GM21576 (cell line): ENCODE data around the gene TRMT61A.
"Not testable (repeated sequence)": the region's sequence is repeated elsewhere in the genome, so short reads cannot be mapped to it uniquely, and the experiment has no call there.

Experiments used
- ATAC-seq: cut with Tn5 transposase; IDR thresholded peaks from one replicate; pipeline ENCODE4 v1.9.1; 2021; ENCODE audit warnings: mild to moderate bottlenecking, moderate library complexity; ENCODE audit not compliant: unreplicated experiment

Gene TRMT61A

DNA sequence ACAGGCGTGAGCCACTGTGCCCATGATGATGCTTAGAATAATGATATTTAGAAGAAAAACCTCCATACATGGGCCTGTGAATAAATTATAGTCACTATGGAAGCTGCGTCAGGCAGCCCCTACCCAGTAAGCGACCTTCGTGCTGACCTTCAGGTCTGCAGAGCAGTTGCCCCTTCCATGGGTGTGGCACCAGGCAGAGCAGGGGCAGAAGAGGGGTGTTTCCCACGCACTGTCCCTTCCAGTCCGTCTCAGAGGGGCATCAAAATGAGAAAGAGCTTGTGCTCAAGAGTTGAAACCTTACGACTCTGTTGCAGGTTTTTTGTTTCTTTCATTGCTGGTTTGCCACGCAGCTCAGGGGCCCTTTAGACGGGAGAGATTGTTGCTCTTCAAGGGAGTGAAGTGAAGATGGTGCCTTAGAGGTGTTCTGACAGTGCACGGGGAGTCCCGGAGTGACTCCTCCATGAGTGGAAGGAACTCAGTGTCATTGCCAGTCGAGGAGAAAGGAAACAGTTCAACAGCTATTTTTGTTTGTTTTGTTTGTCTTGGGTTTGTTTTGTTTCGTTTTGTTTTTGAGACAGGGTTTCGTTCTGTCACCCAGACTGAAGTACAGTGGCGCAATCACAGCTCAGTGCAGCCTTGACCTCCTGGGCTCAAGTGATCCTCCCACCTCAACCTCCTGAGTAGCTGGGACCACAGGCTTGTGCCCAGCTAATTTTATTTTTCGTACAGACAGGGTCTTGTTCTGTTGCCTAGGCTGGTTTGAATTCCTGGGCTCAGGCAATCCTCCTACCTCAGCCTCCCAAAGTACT lies 20.3 kb upstream of the TRMT61A start:
- no peak for ATAC-seq

DNA sequence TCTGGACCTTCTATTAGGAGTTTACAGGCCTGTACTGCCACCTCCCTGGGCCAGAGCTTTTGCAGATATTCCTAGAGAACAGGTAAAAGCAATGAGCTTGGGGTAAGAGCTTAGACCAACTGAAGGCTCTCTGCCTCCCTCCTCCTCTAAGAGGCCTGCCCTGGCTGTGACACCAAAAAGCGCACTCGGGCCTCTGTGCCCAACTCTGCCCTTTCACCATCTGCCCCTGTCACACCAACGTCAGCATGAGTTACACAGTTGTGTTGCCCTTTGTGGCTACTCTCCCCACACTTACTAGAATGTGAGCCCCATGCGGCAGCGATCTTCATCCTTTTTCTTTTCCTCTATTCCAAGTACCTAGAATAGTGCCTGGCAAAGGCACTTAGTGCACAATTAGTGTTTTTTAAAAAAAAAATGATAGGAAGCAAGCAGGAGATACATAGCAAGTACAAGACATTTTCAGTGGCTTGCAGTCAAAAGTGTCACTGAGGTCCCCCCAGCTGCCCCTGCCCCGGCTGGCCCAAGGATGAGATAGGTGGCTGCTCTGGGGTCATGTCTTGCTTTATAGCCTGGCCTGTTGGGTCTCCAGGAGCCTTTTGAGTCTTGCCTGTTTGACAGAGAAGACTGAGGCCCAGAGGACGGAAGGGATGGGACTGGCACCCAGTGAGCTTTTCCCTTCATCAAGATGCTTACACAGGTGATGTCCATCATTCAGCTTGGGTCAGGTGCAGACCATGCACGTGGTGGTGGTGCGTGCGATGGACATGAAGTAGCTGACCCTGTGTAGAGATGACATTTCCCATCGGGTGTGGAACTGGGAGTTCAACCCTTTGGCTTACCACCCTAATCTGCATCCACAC lies 18.9 kb upstream of the TRMT61A start:
- no peak for ATAC-seq

DNA sequence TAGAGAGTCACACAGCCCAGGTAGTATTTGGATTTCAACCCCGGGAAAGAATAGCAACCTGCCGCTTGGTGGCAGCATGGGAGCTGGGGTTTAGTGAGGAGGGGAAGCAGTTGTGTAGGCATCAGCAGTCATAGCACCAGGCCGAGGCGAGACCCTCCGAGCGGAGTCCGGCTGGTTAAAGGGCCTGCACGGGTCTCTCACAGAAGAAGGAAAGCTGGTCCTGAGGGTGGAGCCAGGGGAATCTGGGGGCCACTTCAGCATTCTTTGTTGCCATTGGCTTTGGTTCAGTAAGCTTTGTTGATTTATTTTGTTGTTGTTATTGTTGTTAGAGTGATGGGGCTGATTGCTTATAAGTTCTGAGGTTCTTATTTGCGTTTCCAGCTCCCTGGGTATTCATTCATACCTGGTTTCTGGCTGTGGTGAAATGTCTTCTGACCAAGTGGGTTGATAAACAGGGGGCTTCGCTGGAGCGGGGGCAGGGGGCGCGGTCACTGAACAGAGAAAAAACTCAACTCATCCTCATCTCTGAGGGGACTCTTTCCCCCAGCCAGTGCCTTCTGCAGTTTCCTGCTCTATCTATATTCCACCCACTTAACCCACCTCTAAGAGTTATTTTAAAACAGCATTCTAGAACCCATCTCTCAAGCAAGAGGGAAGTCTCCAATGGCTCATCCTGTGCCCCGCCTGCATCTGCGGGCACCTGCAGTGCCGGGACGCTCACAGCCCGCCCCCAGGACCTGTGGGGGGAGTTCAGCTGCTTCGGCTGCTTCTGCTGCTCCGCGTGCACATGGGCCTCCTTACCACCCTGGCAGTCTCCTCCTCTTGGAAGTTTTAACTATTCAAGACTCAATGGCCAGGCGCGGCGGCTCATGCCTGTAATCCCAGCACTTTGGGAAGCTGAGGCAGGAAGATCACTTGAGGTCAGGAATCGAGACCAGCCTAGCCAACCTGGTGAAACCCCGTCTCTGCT lies 18.0 kb upstream of the TRMT61A start:
- ATAC-seq = no peak

DNA sequence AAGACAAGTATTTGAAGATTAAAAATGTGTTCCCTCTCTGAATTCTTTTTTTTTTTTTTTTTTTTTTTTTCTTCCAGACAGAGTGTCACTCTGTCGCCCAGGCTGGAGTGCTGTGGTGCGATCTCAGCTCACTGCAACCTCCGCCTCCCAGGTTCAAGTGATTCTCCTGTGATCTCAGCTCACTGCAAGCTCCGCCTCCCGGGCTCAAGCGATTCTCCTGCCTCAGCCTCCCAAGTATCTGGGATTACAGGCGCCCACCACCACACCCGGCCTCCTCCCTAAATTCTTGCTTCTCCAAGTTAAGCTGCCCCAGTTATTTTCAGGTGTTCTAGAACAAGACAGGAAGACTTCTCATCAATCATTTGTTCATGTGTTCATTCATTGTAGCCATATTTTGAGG lies 16.8 kb upstream of the TRMT61A start:
- not testable (repeated sequence) for ATAC-seq

DNA sequence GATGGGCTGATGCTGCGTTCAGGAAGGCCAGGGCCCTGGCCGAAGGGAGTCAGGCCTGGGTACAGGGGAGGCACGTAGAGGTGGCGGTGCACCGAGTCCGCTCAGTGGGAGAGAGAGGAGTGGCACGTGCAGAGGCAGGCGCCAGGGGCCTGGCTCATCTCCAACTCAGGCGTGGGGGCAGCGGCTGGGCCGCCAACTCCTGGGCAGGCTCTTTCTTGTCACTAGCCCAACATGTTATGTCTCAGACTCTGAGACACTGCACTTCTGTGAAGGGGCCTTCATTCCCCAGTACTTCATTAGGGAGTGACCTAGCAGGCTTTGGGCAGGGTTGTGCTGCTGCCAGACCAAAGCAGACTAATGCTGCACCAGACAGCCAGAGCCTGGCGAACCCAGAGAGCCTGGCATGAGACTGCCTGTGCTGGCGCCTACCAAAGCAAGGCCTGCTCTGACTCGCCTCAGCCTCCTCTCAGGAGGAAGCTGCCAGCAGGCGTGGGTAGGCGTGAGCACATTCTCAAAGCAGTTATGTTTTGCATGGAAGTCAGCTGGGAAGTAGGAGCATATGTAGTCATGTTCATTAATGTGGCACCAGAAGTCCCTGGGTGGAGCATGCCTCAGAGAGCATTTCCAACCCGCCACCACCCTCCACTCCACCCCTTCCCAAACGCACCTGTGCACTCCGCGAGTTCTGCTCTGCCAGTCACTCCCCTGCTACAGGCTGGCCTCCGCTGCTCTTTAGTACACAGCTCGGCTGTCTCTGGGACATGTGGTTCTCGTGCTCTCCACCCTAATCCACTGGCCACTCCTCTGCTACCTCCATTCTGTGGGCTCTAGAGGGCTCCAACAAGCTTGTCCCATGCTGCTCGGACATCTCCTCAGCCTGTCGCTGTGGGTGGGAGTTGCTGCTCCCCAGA lies 16.0 kb upstream of the TRMT61A start:
- no peak for ATAC-seq

DNA sequence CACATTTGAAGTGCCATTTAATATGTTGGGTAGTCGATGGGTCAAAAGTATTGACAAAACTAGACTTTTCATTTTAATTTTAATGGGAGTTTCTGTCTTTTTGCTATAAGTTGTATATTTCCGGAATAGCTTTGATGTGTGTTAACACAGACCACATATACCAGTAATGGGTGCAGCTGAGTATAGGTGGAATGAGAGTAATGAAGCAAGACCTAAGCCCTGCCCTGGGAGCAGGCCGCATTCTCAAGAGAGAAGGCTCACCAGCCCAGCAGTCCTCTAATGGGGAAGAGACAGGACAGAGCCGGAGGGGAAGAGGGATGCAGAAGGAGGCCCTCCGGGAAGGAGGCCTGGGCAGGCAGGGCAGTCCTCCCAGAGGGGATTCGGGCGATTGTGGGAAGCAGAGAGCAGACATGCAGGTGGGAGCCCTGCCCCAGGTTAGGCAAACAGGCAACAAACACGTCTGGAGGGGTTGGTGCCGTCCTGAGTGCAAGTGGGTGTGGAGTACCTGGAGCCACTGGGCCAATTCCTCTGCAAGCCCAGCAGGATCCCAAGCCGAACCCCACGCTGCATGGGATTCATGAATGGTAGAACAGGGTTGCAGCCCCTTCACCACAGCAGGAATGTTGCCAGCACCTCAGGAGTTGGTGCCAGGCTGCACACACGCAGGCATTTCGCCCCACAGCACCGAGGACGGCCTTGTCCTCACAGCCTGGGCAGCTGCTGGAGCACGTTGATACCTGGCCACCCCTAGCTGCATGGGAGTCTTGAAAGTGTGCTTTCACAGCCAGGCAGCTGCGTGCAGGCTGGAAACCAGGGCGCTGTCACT lies 14.2 kb upstream of the TRMT61A start:
- no peak for ATAC-seq

DNA sequence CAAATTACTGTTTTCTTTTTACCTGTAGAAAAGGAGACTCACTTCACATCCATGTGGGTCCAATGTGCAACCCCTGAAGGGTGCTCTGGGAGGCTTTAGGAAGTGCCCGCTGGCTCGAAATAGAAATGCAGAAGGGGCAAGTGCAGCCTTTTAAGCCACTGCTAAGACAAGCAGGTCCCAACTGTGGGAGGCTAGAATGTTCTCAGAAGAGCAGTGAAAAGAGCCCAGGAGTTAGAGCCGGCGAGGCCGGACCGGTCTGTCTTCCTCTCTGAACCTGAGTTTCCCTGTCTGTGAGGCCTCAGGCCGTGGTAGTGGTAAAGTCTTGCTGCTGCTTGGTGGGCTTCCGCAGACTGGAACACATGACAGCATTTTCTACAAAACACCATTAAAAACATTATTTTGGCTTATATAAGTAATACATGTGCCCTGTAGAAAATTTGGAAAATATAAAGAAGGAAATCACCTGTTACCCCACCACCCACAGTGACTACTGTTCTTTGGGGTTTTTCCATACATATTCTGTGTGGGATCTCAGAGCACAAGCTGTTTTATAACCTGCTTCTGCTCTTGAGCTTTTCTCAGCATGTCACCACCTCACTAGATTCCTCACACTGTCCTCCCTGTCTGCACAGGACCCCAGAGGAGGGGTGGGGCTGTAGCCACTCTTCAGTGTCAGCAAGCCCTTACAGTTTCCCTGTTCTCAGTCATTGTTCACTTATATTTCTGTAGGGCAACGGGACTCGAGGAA lies 12.4 kb upstream of the TRMT61A start:
- ATAC-seq = no peak

DNA sequence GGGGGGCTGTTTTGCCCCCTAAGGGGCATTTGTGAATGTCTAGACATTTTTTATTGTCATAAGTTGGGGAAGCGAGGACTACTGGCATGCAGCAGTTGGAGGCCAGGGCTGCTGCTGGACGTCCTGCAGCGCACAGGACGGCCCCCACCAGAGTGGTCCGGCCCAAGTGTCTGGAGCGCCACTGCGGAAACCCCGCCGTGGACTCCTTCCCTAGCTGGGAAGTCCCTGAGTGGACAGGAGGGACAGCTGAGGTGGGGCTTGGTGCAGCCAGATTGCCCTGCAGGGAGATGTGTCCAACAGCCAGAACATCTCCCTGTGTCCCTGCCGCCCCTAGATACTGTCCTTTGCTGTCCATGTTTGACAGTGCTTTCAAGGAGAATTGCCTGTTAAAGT lies 11.8 kb upstream of the TRMT61A start:
- ATAC-seq = no peak

DNA sequence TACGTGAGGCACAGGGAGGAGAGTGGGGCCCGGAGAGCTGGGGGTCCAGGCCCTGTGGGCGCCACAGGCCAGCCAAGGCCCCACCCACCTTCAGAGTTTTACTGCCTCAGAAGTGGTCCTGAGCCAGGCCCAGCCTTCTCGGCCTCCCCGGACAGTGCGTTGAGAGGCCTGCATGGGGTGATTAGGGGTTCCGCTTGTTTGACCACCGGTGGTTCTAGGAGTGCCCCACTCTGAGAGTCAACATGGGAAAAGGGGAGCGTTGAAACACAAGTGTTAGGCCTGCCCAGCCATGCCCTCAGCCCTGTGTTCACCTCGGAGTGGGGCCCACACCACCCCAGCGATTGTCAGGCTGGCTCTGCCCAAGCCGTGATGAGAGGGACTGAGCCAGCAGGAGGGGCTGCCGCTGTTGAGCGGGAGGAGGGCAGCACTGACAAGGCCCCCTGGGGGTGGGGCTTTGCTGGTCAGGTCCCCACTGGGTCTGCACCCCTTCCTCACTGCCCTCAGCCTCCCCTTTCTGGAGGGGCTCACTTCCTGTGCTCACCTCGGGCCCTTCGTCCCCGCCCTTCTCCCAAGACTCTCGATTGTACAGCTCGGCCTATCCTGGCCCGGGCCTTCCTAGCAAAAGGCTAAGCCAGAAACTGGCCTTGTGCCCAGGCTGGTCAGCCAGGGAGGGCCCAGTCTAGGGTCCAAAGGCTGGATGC lies 11.1 kb upstream of the TRMT61A start:
- no peak for ATAC-seq

DNA sequence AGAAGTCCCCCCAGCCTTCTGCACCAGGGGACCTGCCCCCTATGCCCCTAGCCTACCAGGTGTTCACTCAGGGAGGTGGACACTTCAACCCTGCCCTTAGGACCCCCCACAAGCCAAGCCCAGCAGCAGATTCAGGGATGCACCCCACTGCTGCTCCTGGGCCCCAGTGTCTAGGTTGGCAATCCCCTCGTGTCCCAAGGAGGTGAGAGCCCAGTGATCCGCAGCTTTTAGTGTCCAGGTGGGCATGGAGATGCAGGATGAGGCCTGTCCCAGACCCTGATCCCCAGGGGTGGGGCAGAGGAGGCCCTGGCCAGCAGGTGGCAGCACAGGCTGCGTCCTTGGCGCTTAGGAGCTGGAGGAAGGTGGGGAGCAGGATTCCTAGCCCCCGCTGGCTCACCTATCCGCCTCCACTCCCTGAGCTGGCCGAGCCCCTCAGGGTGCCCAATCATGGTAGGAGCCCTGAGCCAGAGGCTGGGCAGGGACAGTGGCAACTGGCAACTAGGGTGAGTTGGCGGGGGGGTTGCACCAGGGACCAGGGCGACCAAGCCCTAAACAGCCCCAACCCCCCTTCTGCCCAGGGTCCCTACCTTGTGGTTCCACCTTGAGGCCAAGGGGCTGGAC lies 10.5 kb upstream of the TRMT61A start:
- no peak for ATAC-seq

DNA sequence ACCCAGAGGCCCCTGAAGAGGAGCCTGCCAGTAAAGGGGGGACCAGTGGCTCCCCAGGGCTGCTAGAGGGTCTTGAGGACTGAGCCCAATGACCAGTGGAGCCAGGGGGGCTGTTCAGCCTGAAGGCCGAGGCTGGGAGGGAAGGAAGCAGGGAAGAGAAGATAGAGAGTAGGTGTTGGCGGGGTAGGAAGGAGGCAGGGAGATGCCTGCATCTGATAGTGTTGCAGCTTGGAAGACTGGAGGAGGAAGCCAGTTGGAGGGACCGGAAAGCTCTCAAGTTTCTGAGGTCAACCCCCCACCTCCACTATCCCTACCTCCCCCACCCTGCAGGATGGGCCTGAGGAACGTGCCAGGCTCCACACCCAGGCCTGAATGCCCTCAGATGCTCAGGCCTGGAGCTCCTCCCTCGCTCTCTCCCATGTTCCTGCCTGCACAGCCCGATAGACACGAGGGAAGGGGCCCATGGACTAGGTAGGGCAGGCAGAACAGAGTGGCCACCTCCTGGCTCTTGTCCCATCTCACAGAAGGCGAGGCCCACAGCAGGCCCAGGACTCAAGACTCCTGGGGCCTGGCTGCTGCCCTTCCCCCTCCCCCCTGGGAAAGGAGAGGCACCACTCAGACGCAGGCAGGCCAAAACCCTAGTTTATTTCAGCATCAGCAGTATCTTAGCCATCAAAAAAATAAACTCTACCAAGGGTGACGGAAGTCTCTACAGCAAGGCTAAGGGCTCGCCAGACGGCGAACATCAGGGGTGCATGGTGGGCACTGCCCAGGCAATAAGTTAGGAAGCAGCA lies 9.8 kb upstream of the TRMT61A start:
- no peak for ATAC-seq

DNA sequence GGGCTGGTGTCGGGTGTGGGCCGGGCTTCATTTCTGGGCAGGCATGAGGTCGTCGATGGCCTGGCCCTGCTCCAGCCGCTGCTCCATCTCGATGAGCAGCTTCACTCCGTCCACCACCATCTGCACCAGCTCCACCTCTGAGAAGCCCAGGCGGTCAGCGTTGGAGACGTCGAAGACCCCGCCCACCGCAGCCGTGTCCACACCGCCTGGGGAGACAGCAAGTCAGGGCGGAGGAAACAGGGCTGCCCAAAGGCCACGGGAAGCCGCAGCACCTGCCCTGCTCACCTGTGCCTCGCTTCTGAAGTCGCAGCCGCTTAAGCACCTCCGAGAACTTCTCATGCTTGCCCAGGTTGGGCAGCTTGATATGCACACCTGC lies 9.2 kb upstream of the TRMT61A start:
- no peak for ATAC-seq

DNA sequence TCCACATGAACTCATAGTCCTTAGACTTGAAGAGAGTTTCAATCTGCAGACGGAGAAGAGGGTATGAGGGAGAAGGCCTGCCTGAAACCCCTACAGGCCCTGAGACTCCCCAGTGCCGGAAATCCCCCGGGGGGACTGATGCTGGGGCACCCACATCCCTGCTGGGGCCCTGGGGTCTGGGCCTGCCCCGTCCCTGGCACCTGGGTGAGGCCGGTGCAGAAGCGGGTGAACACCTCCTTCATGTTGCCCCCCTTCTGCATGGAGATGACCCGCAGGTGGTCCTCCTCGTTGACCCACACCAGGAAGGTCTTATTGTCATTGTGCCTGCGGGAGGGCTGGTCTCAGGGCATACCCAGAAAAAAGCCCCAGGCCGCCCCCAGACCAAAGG lies 8.7 kb upstream of the TRMT61A start:
- ATAC-seq = no peak

DNA sequence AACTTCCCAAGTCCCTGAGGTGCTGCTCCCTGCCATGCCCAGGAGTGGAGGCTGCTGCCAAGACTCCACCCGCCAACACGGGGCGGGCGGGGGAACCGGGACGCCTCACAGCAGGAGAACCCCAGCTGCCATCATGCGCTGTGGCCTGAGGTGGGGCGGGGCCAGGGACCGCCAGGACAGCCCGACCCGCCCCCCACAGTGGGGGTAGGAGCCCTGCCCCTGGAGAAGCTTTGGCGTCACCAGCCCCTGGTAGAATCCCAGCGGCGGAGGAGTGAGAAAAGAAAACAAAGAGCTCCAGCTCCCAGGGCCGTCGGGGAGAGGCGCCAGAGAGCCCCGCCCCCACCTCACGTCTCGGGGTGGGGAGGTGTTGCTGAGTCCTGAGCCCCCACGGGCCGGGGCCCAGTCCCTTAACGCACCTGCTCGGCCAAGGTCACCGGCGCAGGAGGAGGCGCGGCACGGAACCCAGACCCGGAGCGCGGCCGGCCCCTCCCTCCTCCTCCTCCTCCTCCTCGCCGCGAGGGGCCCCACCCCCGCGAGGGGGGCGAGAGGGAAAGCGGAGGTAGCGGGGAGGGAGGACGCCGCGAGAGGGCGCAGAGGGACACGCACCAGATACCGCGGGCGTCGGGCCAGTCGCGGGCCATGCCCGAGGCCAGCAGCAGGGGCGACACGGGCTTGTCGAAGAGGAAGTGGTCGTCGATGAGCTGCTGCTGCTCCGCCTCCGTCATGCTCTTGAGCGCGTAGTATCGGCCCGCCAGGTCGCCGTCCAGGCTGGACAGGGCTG lies 8.1 kb upstream of the TRMT61A start:
- peak; percentile 50 for ATAC-seq

DNA sequence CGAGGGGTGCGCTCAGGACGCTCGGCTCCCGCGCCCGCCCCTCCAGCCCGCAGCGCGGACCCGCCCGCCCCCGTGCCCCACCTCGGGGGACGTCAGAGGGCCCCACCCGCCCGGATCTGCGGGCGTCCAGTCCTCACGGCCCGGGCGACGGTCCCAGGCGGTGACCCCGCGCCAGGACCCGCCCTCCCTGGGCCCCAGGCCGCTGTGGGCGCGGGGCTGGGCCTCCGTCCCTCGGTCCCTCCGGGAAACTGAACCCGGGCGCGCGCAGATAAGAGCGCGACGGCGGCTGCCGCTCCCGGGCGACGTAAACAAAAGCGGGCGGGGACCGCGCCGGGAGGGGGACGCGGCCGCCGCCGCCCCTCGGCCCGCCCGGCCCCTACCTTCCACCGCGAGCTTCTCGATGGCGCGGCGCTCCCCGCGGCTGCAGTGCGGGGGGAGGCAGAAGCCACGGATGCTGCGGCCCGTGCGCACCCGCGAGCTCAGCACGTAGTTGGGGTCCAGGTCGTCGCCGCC lies 7.5 kb upstream of the TRMT61A start:
- no peak for ATAC-seq
